Bronchial epithelial cell (primary cell): Measurements from ENCODE around the gene ZC3H7B. TPM values are rescaled to one million over a fixed set of nuclear protein-coding genes. Genes with fewer than 3 reads are reported as not detected.
A peak's percentile ranks its signal among the peaks of the same experiment; 100 is the strongest.

Source experiments
- DNase-seq: peaks from one replicate; pipeline ENCODE4 v3.0.0-alpha.2; 2010; ENCODE audit warnings: low read depth
- FAIRE-seq: peaks from 2 replicates; lab custom pipeline; 2011; peaks lifted over from hg19 to GRCh38; lab: Jason Lieb, UNC
- H3K27me3 ChIP-seq: 2 replicates; pipeline ENCODE4 v1.5.1; 2011; ENCODE audit warnings: low read length; ENCODE audit not compliant: control insufficient read depth, insufficient read depth
- H3K36me3 ChIP-seq: 2 replicates; pipeline ENCODE4 v1.5.1; 2011; ENCODE audit warnings: low read length; ENCODE audit not compliant: control insufficient read depth, insufficient read depth
- H3K4me3 ChIP-seq: 2 replicates; pipeline ENCODE4 v1.5.1; 2011; ENCODE audit warnings: mild to moderate bottlenecking, low read depth, low read length, control low read depth
- CTCF ChIP-seq: IDR thresholded peaks from 2 replicates; pipeline ENCODE4 v1.5.1; 2011; ENCODE audit warnings: mild to moderate bottlenecking, moderate library complexity, low read length, control low read depth, inconsistent platforms; ENCODE audit not compliant: insufficient read depth, severe bottlenecking
- total RNA-seq: library from RNA; depleted of rRNA; stranded (reverse); fragments of >200 nt; gene quantifications from 2 replicates; pipeline ENCODE4 v1.2.1, GENCODE V29; 2014

Gene ZC3H7B
- total RNA-seq, 1 donor from 2014 or later = 14.5 TPM

GRCh38 chr22:41311487-41311886 lies 10.2 kb downstream of the ZC3H7B start:
- FAIRE-seq (no peak), DNase-seq (no peak)
- Histone ChIP-seq H3K36me3 (peaks cover 6% of the 10 kb centered on the region), H3K4me3 (no peak overlapping the region), H3K27me3 (no peaks in the 10 kb centered on the region)
- no peak for TF ChIP-seq CTCF

GRCh38 chr22:41314821-41315220 lies 13.5 kb downstream of the ZC3H7B start:
- DNase-seq = no peak
- no peak for TF ChIP-seq CTCF

GRCh38 chr22:41315586-41315985 lies 14.3 kb downstream of the ZC3H7B start:
- FAIRE-seq (no peak), DNase-seq (no peak)
- TF ChIP-seq CTCF = no peak
- Histone ChIP-seq H3K4me3 (no peak overlapping the region), H3K27me3 (no peaks in the 10 kb centered on the region), H3K36me3 (peaks cover 2% of the 10 kb centered on the region)

More at GRCh38 chr22:41314821-41315220, 13.5 kb downstream of the ZC3H7B start:
- no peaks in the 10 kb centered on the region for H3K27me3 ChIP-seq
- no peaks in the 10 kb centered on the region for H3K36me3 ChIP-seq
- no peak for FAIRE-seq
- H3K4me3 ChIP-seq = no peak overlapping the region

GRCh38 chr22:41320416-41321240 lies 19.3 kb downstream of the ZC3H7B start:
- Histone ChIP-seq H3K4me3 (no peak overlapping the region), H3K27me3 (no peaks in the 10 kb centered on the region), H3K36me3 (peaks cover 7% of the 10 kb centered on the region)
- TF ChIP-seq CTCF = no peak
- FAIRE-seq = no peak
- no peak for DNase-seq

- Histone ChIP-seq H3K4me3 (no peak overlapping the region), H3K36me3 (peaks cover 24% of the 10 kb centered on the region), H3K27me3 (no peaks in the 10 kb centered on the region)
- no peak for TF ChIP-seq CTCF
- DNase-seq (peak; percentile 25), FAIRE-seq (no peak)
These were observed 23.6 kb downstream of the ZC3H7B start for GRCh38 chr22:41324821-41325528.
